IMR-90 (cell line): ENCODE data around the gene KCNJ3. TPM values are rescaled to one million over a fixed set of nuclear protein-coding genes. Genes with fewer than 3 reads are reported as not detected.

Experiments
- ATAC-seq: fragments of 200-7000 bp; cut with Tn5 transposase; 2 replicates; pipeline ENCODE4 v1.9.1; 2020; ENCODE audit warnings: low read depth, mild to moderate bottlenecking, moderate library complexity
- BruUV-seq: library from RNA; stranded (reverse); fragments of 400-500 nt; replicated peaks from 2 replicates; lab custom pipeline; 2021; lab: Mats Ljungman, UMichigan
- CTCF ChIA-PET: fragments of 300-600 bp; formaldehyde crosslinking; extraction: SDS; loops from one replicate; lab custom pipeline; 2021; ENCODE audit warnings: antibody characterized with exemption; lab: Yijun Ruan, JAX
- POLR2A ChIA-PET: fragments of 300-600 bp; sonication (Branson Sonifier 250); formaldehyde crosslinking; loops from one replicate; lab custom pipeline; 2022; ENCODE audit warnings: antibody characterized with exemption; ENCODE audit not compliant: unreplicated experiment; lab: Charles Lee
- DNase-seq: peaks from one replicate; pipeline ENCODE4 v3.0.0; 2013
- H2AFZ ChIP-seq: replicated peaks from 2 replicates; pipeline ENCODE3; 2013; ENCODE audit warnings: low read length, mild to moderate bottlenecking; ENCODE audit not compliant: poor library complexity
- H2AK5ac ChIP-seq: 2 replicates; pipeline ENCODE4 v1.6.1; 2013; ENCODE audit warnings: low read depth, low read length, inconsistent platforms
- H2AK9ac ChIP-seq: replicated peaks from 2 replicates; pipeline ENCODE3; 2013; ENCODE audit warnings: mild to moderate bottlenecking, low read depth, low read length, moderate library complexity; ENCODE audit not compliant: poor library complexity
- H2BK120ac ChIP-seq: 2 replicates; pipeline ENCODE4 v1.6.1; 2013; ENCODE audit warnings: low read depth, low read length, inconsistent platforms
- H2BK15ac ChIP-seq: 3 replicates; pipeline ENCODE4 v1.6.1; 2013; ENCODE audit warnings: low read depth, low read length, inconsistent platforms
- H2BK20ac ChIP-seq: 2 replicates; pipeline ENCODE4 v1.6.1; 2013; ENCODE audit warnings: low read depth, mild to moderate bottlenecking, inconsistent platforms, low read length, moderate library complexity
- H2BK5ac ChIP-seq: 2 replicates; pipeline ENCODE4 v1.6.1; 2013; ENCODE audit warnings: mild to moderate bottlenecking, low read depth, low read length, inconsistent platforms; ENCODE audit not compliant: poor library complexity, severe bottlenecking
- H3K14ac ChIP-seq: replicated peaks from 2 replicates; pipeline ENCODE4 v1.6.1; 2013; ENCODE audit warnings: low read depth, low read length, inconsistent platforms
- H3K18ac ChIP-seq: 2 replicates; pipeline ENCODE4 v1.6.1; 2013; ENCODE audit warnings: low read depth, low read length, control low read depth
- H3K23ac ChIP-seq: 2 replicates; pipeline ENCODE4 v1.6.1; 2013; ENCODE audit warnings: low read depth, low read length, inconsistent platforms
- H3K27ac ChIP-seq: 2 replicates; pipeline ENCODE4 v1.5.1; 2013; ENCODE audit warnings: mild to moderate bottlenecking, control low read depth, low read length; ENCODE audit not compliant: insufficient read depth
- H3K27me3 ChIP-seq: 2 replicates; pipeline ENCODE4 v1.6.1; 2013; ENCODE audit warnings: low read length; ENCODE audit not compliant: control insufficient read depth, insufficient read depth
- H3K36me3 ChIP-seq: 2 replicates; pipeline ENCODE4 v1.6.1; 2013; ENCODE audit warnings: low read length, mixed read lengths; ENCODE audit not compliant: control insufficient read depth, insufficient read depth
- H3K4ac ChIP-seq: 2 replicates; pipeline ENCODE4 v1.6.1; 2013; ENCODE audit warnings: low read depth, low read length, inconsistent platforms
- H3K4me1 ChIP-seq: 2 replicates; pipeline ENCODE4 v1.6.1; 2013; ENCODE audit warnings: low read length, mixed read lengths; ENCODE audit not compliant: control insufficient read depth, insufficient read depth
- H3K4me2 ChIP-seq: 2 replicates; pipeline ENCODE4 v1.6.1; 2013; ENCODE audit warnings: low read depth, mild to moderate bottlenecking, control low read depth, low read length, moderate library complexity
- H3K4me3 ChIP-seq: 2 replicates; pipeline ENCODE4 v1.5.1; 2013; ENCODE audit warnings: low read depth, mild to moderate bottlenecking, control low read depth, low read length, moderate library complexity; ENCODE audit not compliant: insufficient read depth
- H3K56ac ChIP-seq: 2 replicates; pipeline ENCODE4 v1.6.1; 2013; ENCODE audit warnings: low read length, inconsistent platforms; ENCODE audit not compliant: insufficient read depth; ENCODE audit errors: extremely low read depth
- H3K79me1 ChIP-seq, 2 experiments: 2 replicates each; pipeline ENCODE4 v1.6.1; 2013; ENCODE audit warnings: low read length in 2 of 2, inconsistent platforms in 1 of 2, low read depth in 1 of 2
- H3K9ac ChIP-seq: 2 replicates; pipeline ENCODE4 v1.6.1; 2013; ENCODE audit warnings: low read depth, low read length, control low read depth
- H3K9me1 ChIP-seq: 2 replicates; pipeline ENCODE4 v1.6.1; 2013; ENCODE audit warnings: low read length, inconsistent platforms; ENCODE audit not compliant: insufficient read depth
- H3K9me3 ChIP-seq: 2 replicates; pipeline ENCODE4 v1.6.1; 2013; ENCODE audit warnings: low read length; ENCODE audit not compliant: control insufficient read depth, insufficient read depth
- H4K20me1 ChIP-seq: 2 replicates; pipeline ENCODE4 v1.6.1; 2013; ENCODE audit warnings: low read length, inconsistent platforms; ENCODE audit not compliant: insufficient read depth
- H4K5ac ChIP-seq: 2 replicates; pipeline ENCODE4 v1.6.1; 2013; ENCODE audit warnings: mild to moderate bottlenecking, low read depth, low read length, control low read depth
- H4K8ac ChIP-seq, 2 experiments: 2 replicates each; pipeline ENCODE4 v1.6.1; 2013; ENCODE audit warnings: low read depth in 2 of 2, low read length in 2 of 2, control low read depth in 1 of 2, inconsistent platforms in 1 of 2
- H4K91ac ChIP-seq: 2 replicates; pipeline ENCODE4 v1.6.1; 2013; ENCODE audit warnings: low read depth, low read length, inconsistent platforms; ENCODE audit not compliant: insufficient read depth
- CEBPB ChIP-seq: IDR thresholded peaks from 2 replicates; pipeline ENCODE4 v1.6.1; 2012; ENCODE audit warnings: low read depth, low read length, improper control_type of control experiment
- RAD21 ChIP-seq: IDR thresholded peaks from 2 replicates; pipeline ENCODE4 v1.6.1; 2012; ENCODE audit warnings: low read length, improper control_type of control experiment
- WGBS, 2 experiments: methylation state at CpG; one replicate each; pipeline versions ENCODE4 v1.1.5 to v1.1.7; 2013; ENCODE audit warnings: missing lambda C conversion rate in 2 of 2; ENCODE audit not compliant: insufficient read length in 1 of 2; ENCODE audit errors: extremely low coverage in 2 of 2; 5-methylcytosine and 5-hydroxymethylcytosine counted together
- dilution Hi-C: fragments of 300-500 bp; cut with HindIII; formaldehyde crosslinking; loops from one replicate; pipeline ENCODE4 v1.14.3; 2018; ENCODE audit warnings: low sequenced_read_pairs; ENCODE audit not compliant: unreplicated experiment
- in situ Hi-C: fragments of 300-500 bp; cut with MboI; formaldehyde crosslinking; loops from 3 replicates; pipeline ENCODE4 v1.14.3; 2019; ENCODE audit warnings: low sequenced_read_pairs, inconsistent platforms, mixed read lengths
- intact Hi-C: fragments of 100-400 bp; cut with micrococcal nuclease; formaldehyde crosslinking; loops from 2 replicates; pipeline ENCODE4 v1.10.0; 2022
- polyA plus RNA-seq, 3 experiments: library from polyadenylated mRNA; depleted of rRNA; stranded (reverse); fragments of >200 nt; gene quantifications; 2 replicates each; pipeline ENCODE4 v1.2.3, GENCODE V29; 2012; ENCODE audit warnings: low replicate concordance in 1 of 3
- total RNA-seq: library from RNA; depleted of rRNA; stranded (reverse); fragments of >200 nt; gene quantifications from 2 replicates; pipeline ENCODE4 v1.2.3, GENCODE V29; 2012

The KCNJ3 gene
- total and polyA plus RNA-seq, 2 of the 4 experiments (the other 2 are of a cell fraction), result not detected

DNA sequence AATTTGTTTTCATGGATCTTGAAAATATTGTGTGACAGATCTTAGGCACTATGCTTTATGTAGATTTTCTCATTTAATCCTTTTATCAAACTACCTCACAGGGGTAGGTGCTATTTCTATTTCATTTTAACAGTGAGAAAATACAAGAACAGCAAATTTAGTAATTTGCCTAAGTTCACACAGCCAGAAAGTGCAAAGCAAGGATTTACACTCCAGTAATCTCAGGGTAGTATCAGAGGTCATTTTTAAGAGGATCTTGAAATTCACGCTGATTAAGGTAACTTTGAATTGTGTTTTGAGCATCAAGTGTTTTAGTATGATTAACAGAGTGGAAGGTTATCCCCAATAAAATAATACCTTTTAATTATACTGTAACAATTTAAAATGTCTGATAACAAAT is 10.1 kb upstream of the KCNJ3 start:
- no peaks in the 10 kb centered on the region for H3K79me1 ChIP-seq
- no peak overlapping the region for H2BK5ac ChIP-seq
- in situ Hi-C loops, result no loop called here
- dilution Hi-C loops, result no loop called here
- no peak overlapping the region for H3K9ac ChIP-seq
- no peaks in the 10 kb centered on the region for H3K4me1 ChIP-seq
- no peak overlapping the region for H3K23ac ChIP-seq
- no peak overlapping the region for H3K56ac ChIP-seq
- no peak for DNase-seq
- H2AK9ac ChIP-seq, result no peak overlapping the region
- no peak overlapping the region for H2BK20ac ChIP-seq
- H3K36me3 ChIP-seq, result no peaks in the 10 kb centered on the region
- H4K20me1 ChIP-seq, result no peaks in the 10 kb centered on the region
- CTCF ChIA-PET, result no interaction called here
- no peak overlapping the region for H3K4ac ChIP-seq
- intact Hi-C loops, result no loop called here
- H3K18ac ChIP-seq, result no peak overlapping the region
- no peaks in the 10 kb centered on the region for H3K9me1 ChIP-seq
- no peaks in the 10 kb centered on the region for H3K27me3 ChIP-seq
- H3K27ac ChIP-seq, result no peak overlapping the region
- POLR2A ChIA-PET, result no interaction called here
- no peak overlapping the region for H3K4me3 ChIP-seq
- H4K8ac ChIP-seq, result no peak overlapping the region
- H3K14ac ChIP-seq, result no peak overlapping the region
- no TSS peak for BruUV-seq
- no peak overlapping the region for H4K5ac ChIP-seq
- no peak overlapping the region for H2BK15ac ChIP-seq
- H2AK5ac ChIP-seq, result no peak overlapping the region
- no CpG with 5 or more reads among the region's 1 CpG for WGBS, 2 experiments
- ATAC-seq, result no peak
- H2BK120ac ChIP-seq, result no peak overlapping the region
- peaks cover 9% of the 10 kb centered on the region for H3K9me3 ChIP-seq
- no peak overlapping the region for H2AFZ ChIP-seq
- no peak overlapping the region for H4K91ac ChIP-seq
- H3K4me2 ChIP-seq, result no peak overlapping the region
- no peak for TF ChIP-seq RAD21
- no peak for TF ChIP-seq CEBPB
